ENCODE results near the gene OR5AU1.
"Not testable (repeated sequence)": the region's sequence is repeated elsewhere in the genome, so short reads cannot be mapped to it uniquely, and the experiment has no call there.

Gene OR5AU1

DNA sequence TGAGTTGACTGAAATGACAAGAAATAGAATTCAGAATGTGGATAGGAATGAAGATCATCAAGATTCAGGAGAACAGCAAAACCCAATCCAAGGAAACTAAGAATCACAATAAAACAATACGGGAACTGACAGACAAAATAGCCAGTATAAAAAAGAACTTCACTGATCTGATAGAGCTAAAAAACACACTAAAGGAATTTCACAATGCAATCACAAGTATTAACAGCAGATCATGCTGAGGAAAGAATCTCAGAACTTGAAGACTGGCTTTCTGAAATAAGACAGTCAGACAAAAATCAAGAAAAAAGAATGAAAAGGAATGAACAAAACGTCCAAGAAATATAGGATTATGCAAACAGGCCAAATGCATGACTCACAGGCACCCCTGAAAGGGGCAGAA, 15.3 kb upstream of the OR5AU1 start:
- DNase-seq (ENCODE audit: low read depth, low spot score), result no peak

DNA sequence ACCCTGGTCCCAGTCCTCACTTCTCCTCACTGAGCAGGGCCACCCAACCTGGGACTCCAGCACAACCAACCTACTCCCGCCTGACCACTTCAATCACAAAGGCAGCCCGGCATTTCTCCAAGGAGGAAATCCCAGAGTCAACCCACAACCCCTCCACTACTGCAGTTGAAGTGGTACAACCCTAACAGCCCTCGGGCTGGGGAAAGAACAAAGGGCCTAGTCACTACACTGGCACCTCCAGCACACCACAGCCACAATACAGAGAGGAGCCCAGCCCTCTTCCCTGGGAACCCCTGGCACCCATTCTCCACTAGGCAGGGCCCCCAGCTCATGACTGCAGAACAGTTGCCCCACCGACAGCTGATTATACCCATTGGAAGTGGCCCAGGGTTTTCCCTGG, 13.7 kb upstream of the OR5AU1 start:
- DNase-seq (ENCODE audit: low read depth, low spot score), result no peak

DNA sequence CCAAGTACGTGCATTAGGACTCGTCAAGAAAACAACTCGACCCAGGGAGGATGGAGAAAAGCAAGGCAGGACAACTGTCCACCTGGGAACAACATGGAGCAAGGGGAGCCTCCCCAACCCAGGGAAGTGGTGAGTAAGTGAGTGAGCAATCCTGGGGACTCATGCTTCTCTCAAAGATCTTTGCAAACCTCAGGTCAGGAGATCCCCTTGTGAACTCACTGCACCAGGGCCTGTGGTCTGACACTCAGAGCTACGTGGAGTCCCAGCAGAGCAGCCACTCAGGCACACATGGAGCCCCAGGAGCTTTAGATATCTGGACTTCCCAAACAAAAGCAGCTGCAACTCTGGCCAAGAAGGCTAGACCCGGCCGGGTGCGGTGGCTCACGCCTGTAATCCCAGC, 12.2 kb upstream of the OR5AU1 start:
- DNase-seq (ENCODE audit: low read depth, low spot score), result no peak

DNA sequence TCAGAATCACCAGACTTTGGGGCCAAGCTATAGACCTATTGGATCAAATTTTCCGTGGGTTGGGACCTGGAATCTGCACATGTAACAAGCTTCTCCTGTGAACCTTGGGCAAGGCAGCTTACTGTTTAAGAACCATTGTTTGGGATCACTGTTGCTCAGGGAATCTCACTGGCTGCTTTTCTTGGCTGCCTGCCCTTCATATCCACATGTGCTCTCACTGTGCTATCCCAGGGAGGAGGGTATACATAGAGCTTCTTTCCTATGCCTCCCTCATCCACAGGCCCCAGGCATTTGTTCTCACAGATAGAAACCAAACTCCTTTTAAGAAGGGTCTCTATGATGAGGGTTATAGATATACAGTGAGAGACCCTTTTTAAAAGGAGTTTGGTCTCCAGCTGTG, 9.8 kb upstream of the OR5AU1 start:
- not testable (repeated sequence) for DNase-seq (ENCODE audit: low read depth, low spot score)

DNA sequence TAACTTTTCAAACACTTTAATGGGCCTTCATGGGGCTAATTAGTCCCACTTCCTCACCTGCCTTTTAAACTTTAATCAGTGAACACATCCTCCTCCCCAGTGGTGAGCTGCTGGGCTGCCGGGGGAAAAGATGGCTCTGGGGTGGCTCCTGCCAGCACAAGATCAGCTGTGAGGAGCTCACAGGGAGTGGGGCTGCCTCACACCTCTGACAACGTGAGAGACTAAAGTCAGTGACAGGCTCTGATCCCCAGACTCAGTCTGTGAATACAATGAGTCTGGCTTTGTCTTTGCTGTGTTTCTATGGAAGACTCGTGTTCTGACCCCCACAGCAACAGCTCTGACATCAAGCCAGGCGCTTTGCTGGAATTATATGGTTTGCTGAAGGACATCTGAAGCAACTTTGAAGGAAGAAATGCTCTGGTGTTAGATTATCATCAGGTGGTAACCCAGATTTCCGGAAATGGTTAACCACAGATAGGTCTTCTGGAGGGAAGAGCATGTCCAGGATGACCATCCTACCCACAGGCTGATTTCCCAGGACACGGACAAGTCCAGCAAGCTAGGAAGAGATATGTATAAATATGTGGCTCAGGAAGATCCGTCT, 9.2 kb upstream of the OR5AU1 start:
- DNase-seq (ENCODE audit: low read depth, low spot score), result not testable (repeated sequence)

DNA sequence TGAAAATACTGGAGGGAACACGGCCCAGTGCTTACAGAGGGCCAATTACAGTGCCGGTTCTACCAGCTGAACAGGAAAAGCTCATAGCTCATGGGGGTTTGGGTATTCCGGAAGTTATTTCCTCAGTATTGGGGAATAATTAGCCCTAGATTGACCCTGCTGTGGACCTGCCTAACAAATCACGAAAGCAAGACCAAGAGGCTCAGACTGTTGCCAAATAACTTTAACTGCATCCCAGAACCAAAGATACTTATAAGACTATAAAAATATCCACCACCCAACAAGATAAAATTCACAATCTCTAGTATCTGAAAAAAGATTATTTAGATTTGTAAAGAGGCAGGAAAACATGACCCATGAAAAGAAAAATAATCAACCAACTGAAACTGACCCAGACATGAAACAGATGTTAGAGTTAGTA, 8.0 kb upstream of the OR5AU1 start:
- no peak for DNase-seq (ENCODE audit: low read depth, low spot score)

DNA sequence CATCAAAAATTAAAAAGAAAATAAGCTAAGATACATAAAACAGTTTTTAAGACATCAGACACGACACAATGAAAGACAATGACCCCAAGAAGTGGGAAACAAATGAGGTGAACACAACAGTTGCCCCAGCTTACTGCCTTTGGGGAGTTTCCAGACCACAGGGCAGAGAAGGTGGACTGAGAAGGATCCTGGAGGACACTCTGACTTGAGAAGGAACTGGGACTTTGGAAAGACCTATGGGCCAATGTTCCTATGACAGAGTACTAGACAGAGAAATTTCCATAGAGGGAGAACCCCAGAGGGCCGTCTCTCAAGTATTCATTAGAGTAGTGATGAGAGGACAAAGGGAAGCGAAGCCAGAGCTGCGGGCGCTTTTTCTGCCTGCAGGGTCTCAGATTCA, 6.2 kb upstream of the OR5AU1 start:
- DNase-seq (ENCODE audit: low read depth, low spot score), result no peak

DNA sequence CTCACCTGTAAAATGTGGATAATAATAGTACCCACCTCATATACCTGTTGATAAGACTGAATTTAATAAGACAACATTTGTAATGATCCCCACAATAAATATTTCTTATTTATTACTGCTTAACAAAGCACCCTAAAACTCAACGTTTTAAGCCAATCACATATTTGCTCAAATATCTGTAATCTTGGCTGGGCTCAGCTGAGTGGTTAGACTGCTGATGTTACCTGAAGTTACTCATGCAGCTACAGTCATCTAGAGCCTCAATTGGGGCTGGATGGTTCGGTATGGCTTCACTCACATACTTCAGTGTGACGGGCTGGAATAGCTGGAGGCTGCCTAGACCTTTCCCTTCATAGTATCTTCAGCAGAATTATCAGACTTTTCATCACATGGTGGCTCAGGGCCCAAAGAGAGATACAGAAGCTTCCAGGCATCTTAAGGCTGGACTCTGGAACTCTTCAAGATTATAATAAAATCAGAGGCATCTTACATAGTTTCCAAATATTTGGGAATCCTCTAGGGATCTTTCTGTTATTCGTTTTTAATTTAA, 4.3 kb upstream of the OR5AU1 start:
- DNase-seq (ENCODE audit: low read depth, low spot score), result no peak

DNA sequence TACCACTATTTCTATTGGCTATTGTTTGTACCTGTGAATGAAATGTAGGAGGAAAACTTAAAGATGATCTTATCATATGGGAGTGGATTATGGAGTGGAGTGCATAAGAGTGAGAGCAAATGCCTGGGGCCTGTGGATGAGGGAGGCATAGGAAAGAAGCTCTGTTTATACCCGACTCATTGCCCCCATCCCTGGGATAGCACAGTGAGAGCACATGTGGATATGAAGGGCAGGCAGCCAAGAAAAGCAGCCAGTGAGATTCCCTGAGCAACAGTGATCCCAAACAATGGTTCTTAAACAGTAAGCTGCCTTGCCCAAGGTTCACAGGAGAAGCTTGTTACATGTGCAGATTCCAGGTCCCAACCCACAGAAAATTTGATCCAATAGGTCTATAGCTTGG, 2.3 kb upstream of the OR5AU1 start:
- DNase-seq (ENCODE audit: low read depth, low spot score), result not testable (repeated sequence)

DNA sequence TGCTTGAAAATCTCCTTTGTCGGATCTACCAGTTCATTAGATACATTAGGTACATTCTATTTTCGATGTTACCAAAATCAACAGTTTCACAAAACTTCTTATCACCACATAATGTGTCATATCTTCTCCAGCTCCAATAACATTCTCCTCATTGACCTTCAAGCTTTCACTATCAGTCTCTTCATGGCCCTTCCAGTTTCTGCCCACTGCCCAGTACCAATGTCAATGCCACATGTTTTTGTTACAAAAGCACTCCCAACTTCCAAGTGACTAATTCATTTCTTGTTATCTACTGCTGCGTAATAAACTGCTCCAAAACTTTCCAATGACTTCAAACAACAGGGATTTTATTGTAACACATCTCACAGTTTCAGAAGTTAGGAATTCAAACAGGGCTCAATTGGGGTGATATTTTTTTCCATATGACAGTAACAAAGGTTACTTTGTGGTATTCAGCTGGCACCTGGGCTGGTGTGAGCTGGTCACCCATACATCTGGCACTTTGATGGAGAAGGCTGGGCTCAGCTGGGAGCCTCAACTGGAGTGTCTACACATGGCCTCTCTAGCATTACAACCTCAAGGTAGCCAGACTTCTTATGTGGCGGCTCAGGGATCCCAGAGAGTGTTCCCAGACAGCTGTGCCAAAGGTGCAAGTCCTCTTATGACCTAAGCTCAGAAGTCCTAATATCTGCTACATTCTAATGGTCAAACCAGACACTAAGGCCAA, 6.1 kb downstream of the OR5AU1 start:
- DNase-seq (ENCODE audit: low read depth, low spot score), result no peak

DNA sequence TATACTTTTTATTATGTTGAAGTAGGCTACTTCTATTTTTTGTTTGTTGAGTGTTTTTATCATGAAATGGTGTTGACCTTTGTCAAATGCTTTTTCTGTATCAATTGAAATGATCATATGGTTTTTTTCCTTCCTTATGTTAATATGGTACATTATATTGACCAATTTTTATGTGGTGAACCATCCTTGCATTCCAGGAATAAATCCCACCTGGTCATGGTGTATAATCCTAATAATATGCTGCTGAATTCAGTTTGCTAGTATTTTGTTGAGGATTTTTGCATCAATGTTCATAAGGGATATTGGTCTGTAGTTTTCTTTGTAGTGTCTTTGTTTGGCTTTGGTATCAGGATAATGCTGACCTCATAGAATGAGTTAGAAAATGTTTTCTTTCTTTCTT, 10.4 kb downstream of the OR5AU1 start:
- DNase-seq (ENCODE audit: low read depth, low spot score), result no peak

DNA sequence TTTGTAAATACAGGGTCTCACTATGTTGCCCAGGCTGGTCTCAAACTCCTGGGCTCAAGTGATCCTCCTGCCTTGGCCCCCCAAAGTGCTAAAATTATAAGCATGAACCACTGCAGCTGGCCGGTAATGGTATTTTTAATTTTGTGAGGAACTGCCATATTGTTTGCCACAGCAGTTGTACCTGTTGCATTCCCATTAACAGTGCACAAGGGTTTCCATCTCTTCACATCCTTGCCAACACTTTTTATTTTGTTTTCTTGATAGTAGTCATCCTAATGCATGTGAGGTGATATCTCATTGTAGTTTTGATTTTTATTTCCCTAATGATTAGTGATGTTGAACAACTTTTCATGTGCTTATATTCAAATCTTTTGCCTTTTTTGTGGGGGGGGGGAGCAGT, 13.5 kb downstream of the OR5AU1 start:
- DNase-seq (ENCODE audit: low read depth, low spot score), result no peak

DNA sequence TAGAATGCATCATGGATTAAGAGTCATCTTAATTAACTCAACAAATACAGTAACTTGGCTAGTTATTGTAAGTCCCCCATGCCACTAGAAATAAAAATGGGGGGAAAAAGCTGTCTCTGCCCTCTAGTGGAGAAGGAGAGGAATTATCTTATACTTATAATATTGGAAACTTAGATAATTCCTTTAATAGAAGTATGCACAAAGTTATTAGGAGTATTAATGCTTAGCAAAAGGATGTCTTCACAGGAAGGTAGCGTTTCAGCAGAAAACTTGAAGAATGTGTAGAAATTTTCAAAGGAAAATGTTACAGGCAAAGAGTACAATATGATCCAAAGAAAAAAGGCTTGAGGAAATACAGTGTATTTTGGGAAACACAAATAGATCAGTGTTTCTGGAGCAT, 19.8 kb downstream of the OR5AU1 start:
- no peak for DNase-seq (ENCODE audit: low read depth, low spot score)

DNA sequence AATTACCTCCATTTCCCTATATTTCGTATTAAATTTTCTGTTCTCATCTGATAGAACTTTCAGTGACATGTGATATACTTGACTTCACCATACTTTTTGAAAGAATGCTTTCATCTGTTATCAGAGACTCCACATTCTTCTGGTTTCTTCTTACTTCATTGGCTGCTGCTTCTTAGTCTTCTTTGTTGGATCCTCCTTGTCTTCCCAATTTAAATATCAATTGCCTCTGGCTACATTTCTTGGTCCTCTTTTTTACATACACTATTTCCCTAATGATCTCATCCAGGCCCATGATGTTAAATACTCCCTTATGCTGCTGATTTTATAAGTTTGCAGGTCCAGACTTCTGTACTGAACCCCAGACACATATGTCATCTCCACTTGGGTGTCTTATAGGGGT, 22.0 kb downstream of the OR5AU1 start:
- DNase-seq (ENCODE audit: low read depth, low spot score), result peak; percentile 20

DNA sequence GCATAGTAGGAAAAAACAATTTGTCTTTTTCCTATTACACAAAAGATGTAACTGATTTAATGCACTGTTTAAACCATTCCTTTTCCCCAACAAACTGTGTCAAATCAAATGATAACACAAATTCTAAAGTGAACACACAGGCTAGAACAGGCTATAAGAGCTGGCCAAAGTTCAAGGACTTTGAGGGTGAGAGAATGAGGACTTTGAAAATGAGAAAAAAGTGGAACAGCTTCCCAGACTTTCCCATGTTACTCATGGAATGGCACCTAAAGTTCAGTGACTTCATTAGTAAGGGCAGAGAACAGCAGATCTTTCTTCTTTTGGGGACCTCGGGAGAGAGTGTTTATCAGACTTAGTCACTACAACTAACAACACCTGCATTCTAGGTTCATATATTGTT, 32.4 kb downstream of the OR5AU1 start:
- no peak for DNase-seq (ENCODE audit: low read depth, low spot score)

DNA sequence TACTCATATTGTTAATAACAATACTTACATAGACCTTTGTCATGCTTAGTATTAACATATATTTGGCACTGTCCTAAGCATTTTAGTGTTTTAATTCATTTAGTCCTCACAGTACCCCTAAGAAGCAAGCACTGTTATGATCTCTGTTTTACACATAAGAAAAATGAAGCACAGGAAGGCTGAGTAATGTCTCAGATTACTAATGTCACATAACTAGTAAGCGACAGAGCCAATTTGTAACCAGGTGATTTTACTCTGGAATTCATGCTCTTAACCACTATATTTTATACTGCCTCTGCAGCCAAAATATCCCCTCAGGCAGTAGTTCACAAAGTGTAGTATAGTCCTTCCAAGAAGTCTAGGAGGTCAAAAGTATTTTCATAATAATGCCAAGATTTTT, 34.7 kb downstream of the OR5AU1 start:
- DNase-seq (ENCODE audit: low read depth, low spot score), result no peak

DNA sequence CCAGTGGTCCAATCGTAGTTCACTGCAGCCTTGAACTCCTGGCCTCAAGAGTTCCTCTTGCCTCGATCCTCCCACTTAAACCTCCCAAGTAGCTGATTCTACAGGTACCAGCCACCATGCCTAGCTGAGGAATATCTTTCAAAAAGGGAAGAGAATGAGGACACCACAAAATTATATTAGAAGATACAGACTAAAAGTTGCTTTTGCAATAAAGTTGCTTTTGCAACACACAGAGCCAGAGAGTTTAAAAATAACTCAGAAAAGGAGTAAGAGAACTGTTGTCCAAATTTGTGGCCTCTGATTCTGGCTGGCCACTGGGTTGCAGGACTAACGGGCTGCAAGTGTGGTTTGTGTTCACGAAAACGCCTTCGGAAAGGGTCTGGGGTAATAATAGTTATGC, 35.2 kb downstream of the OR5AU1 start:
- no peak for DNase-seq (ENCODE audit: low read depth, low spot score)

DNA sequence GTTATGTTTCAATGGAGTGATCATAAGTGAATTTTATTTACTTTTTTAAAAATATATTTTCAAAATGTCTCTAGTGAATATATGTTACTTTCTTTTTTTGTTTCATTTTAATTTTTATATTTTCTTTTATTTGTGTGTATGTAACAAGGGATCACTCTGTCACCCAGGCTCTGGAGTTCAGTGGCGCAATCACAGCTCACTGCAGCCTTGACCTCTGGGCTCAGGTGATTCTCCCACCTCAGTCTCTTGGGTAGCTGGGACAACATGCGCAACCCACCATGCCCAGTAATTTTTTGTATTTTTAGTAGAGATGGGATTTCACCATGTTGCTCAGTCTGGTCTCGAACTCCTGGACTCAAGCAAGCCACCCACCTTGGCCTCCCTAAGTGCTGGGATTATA, 36.9 kb downstream of the OR5AU1 start:
- no peak for DNase-seq (ENCODE audit: low read depth, low spot score)

DNA sequence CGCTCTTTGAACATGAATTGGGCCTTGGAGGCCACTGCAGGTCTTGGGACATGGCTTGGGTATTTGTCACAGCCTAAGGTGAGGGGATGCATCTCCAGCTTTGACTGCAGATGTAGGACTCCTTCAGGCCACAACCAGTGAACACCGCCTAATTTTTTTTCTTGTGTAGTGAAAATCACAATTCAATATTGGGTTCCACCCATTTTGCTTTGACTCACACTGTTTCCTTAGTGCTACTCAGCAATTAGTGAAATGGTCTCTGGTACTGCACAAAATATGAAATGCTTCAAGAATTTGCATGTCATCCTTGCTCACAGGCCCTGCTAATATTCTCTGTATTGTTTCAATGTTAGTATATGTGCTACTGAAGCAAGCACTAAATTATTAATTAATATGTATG, 42.5 kb downstream of the OR5AU1 start:
- DNase-seq (ENCODE audit: low read depth, low spot score), result no peak

DNA sequence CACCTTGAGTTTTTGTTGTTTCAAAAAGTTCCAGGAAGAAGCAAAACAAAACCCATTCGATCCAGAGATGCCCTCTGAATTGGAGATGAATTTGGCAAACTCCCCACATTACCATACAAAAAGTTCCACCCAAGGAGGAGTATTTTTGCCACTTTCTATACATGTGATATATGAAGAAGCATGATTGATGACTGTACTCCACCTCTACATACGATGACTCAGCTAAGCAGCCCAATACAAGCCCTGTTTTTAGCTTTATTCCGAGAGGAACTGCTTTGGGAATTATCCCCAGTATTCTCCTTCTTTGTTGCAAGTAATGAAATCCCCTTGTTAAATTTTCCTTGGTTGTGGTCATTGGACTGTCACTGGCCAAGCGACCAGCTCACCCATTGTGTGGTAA, 43.6 kb downstream of the OR5AU1 start:
- no peak for DNase-seq (ENCODE audit: low read depth, low spot score)

DNA sequence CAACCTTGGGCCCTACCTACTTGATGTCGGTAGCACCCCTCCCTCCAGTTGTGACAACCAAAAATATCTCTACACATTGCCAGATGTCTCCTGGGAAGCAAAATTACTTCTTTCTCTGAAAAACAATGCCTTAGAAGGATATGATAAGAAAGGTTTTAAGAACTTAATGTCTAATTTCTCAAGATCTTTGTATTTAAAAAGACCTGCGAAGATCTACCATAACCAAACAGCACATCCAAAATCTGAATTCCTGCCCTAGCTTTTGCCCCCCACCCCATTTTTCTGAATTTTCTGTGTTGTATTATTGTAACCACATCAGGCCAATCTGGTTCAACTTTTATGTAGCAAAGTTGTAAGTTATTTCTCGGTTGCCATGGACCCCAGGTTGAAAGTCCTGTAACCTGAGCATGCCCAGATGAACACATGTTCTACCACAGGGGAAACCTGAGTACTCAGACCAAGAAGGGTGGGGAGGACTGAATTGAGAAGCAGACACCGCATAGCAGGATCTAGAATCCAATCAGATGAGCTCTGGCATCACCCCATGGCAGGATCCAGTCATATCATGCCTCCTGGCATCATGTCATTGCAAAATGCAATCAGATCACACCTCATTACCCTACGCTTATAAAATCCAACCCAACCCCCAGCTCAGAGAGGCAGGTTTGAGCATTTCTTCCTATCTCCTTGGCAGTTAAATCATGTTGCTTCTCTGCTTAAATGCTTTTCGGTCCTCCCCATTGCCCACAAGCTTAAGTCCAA, 46.3 kb downstream of the OR5AU1 start:
- DNase-seq (ENCODE audit: low read depth, low spot score), result peak; percentile 80

DNA sequence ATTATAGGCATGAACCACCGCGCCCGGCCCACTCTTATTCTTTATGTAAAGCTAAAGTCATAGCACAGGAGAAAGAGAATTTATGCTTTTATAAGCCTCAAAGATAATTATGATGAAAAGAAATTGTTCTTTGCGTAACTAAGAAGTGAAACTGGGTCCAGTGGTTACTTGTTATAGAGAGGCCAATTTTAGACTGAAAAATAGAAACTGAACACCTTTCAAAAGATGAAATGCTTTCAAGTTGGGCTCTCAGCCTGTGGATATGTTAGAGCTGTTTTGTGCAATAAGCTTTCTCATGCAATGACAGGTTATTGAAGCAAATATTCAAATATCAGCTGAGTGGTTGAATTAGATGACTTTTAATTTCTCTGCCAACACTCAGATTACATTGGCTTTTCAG, 47.1 kb downstream of the OR5AU1 start:
- no peak for DNase-seq (ENCODE audit: low read depth, low spot score)

Data from iPS DF 19.7 (cell line).